Measurements from ENCODE around the gene RASAL2.
"Not testable (repeated sequence)": the region's sequence is repeated elsewhere in the genome, so short reads cannot be mapped to it uniquely, and the experiment has no call there.

Gene RASAL2

GRCh38 chr1:178071811-178072210 lies 22.1 kb upstream of the RASAL2 start:
- no peak for DNase-seq (ENCODE audit: low read depth)

- DNase-seq (ENCODE audit: low read depth): no peak
Observed at GRCh38 chr1:178072326-178072725, 21.6 kb upstream of the RASAL2 start.

GRCh38 chr1:178075333-178075732 lies 18.6 kb upstream of the RASAL2 start:
- DNase-seq (ENCODE audit: low read depth): no peak

DNA sequence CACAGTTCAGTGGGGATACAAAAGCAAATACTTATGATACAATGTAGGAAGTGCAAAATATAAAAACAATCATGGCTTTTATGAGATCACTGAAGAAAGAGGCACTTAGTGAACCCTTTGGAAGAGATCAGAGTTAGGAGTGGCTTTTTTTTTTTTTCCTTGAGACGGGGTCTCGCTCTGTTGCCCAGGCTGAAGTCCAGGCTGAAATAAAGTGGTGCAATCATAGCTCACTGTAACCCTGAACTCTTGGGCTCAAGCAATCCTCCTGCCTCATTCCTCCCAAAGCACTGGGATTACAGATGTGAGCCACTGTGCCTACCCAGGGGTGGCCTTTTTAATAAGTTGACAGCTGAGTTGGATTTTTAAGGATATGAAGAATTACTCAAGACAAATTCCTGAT lies 17.3 kb upstream of the RASAL2 start:
- no peak for DNase-seq (ENCODE audit: low read depth)

- DNase-seq (ENCODE audit: low read depth): no peak
Observed at GRCh38 chr1:178077917-178078316, 16.0 kb upstream of the RASAL2 start.

DNA sequence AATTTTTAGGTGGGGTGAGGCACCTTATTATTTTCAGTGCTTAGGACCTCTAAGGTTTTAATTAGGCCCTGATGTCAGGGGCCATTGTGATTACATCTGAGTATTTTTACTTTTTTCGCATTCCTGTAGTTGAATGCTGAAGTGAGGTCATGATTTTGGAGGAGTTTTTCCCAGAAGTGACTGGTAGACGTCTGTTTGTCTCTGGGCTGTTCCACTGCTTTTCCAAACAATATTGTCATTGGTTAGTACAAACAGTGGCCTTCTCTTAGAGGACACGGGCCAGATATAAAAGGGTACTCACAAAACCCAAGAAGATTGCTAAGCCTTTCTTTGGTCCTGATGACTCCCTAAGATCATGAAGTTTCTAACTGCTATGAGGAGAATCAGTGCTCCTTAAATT lies 7.6 kb upstream of the RASAL2 start:
- DNase-seq (ENCODE audit: low read depth): no peak

DNA sequence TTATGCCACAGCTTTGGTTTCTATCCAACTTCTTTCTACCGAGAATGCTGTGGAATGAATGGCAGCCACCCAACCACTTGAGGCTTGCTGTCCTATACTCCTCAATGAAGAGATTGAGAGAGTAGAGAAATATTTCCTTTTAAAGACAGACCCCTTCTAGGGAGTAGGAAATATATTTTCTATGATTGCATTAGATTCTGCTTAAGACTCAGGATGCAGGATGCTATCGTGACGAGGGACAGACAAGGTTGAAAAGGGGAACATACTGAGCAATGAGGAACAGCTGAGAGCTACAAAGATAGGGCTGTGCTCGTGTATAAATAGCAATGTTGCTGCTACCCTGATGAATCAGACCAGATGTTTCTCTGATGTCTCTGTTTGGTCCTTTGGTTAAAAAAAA lies 7.1 kb upstream of the RASAL2 start:
- peak; percentile 51 for DNase-seq (ENCODE audit: low read depth)

DNA sequence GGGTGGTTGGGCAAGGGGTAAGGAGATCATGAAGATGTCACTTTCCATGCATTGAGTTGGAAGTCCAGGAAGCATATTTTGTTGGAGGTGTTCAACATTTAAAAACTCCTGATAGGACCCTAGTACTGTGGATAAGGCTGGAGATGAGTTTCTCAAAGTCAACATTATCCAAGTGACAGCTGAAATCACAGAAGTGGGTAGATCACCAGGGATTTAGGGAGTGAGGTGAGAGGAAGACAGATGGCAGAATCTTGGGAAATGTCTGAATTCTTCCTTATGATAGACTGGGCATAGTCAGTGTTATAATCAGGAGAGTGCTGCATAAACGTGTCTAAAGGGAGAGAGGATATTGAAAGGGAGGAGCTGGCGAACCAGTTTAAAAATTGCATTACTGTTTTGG lies 5.3 kb upstream of the RASAL2 start:
- no peak for DNase-seq (ENCODE audit: low read depth)

- not testable (repeated sequence) for DNase-seq (ENCODE audit: low read depth)
Observed at GRCh38 chr1:178091454-178091853, 2.5 kb upstream of the RASAL2 start.

GRCh38 chr1:178091986-178092745 lies 1.7 kb upstream of the RASAL2 start:
- no peak for DNase-seq (ENCODE audit: low read depth)

- no peak for DNase-seq (ENCODE audit: low read depth)
Observed at GRCh38 chr1:178092878-178093493, 918 bp upstream of the RASAL2 start.

DNA sequence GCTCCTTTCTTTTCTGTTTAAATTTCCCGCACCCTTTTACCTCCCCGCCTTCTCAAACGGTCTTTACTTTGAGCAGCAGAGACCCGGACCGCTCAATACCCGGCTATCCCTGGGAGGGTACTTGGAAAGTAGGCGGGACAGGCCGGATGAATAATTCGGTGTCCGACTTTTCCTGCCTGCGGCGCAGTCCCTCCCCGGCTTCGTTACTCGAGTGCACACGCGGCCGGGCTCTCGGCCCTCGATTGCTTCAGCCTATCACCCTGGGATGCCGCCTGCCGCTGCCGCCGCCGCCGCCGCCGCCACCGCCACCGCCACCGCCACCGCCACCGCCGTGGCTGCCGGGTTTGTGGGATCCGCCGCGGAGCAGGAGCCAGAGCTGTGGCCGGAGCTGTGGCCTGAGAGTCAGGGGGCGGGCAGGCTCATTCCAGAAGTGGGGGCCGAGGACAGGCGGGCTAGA lies 382 bp upstream of the RASAL2 start:
- peak; percentile 92 for DNase-seq (ENCODE audit: low read depth)

- DNase-seq (ENCODE audit: low read depth): peak; percentile 36
Observed at GRCh38 chr1:178094739-178095645, 1.1 kb downstream of the RASAL2 start.

DNA sequence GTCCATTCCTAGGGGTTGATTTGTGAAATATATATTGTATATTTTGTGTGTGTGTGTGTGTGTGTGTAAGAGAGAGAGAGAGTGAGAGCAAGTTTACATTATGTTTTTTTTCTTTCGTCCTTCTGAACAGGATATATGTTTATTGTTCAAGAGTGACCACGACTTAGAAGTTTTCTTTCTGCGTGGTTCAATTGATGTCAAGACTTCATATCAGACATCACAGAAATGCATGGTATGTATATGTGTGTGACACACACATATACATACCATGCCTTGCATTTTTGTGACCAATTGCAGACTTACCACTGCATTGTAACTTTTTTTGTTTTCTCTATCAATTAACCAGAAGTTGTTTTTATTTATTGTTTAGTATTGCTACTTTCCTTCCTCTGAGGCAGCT lies 2.5 kb downstream of the RASAL2 start:
- DNase-seq (ENCODE audit: low read depth): no peak

GRCh38 chr1:178098262-178098661 lies 4.4 kb downstream of the RASAL2 start:
- no peak for DNase-seq (ENCODE audit: low read depth)

GRCh38 chr1:178101266-178101630 lies 7.3 kb downstream of the RASAL2 start:
- DNase-seq (ENCODE audit: low read depth): no peak

DNA sequence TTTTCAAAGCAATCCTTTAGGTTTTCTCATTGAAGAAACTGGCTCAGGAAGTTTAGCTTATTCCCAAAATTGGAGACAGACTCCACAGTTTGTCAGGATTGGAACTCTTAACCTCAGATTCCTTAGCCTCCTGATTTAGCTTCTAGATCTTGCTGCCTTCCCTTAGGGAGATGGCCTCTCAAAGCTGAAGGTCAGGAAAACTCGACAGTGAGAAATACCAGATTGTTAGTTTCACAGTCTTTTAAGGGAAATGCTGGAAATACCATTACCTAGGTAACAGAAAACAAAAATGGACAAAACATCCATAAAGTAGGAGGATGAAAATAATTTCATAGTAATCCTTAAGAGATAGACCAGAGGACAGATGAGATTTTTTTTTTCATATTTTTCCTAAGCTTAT lies 7.8 kb downstream of the RASAL2 start:
- DNase-seq (ENCODE audit: low read depth): no peak

GRCh38 chr1:178102218-178102617 lies 8.3 kb downstream of the RASAL2 start:
- DNase-seq (ENCODE audit: low read depth): no peak

- DNase-seq (ENCODE audit: low read depth): no peak
Observed at GRCh38 chr1:178107823-178108222, 13.9 kb downstream of the RASAL2 start.

GRCh38 chr1:178109348-178110143 lies 15.6 kb downstream of the RASAL2 start:
- no peak for DNase-seq (ENCODE audit: low read depth)

DNA sequence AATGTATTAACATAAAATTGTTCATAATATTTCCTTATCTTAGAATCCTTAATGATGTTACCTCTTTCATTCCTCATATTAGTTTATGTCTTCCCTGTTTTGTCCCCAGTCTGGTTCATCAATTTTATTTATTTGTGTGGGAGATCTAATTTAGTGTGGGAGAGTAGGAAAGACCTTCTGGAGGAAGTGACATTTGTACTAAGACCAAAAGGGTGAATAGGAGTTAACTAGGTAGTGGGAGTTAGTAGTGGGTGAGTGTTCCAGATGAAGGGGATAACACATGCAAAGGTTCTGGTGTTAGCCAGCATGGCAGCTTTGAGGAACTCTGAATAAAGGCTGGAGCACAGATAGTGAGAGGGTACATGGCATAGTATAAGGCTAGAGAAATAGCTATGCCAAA lies 21.4 kb downstream of the RASAL2 start:
- DNase-seq (ENCODE audit: low read depth): no peak

DNA sequence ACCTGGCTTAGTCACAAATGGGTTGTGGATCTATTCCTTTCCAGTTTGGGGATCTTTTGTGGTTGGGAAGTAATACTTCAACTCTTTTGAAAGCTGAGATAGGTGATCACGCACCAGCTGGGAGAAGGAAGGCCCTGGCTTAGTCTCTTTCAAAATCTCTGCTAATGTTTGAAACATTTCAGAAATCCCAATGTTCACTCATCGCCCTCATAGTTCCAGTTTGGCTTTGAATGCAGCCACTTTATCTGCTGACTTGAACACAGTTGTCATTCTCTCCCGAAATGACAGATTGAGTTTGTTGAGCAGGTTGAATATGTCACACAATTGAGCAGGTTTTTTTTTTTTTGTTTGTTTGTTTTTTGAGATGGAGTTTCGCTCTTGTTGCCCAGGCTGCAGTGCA lies 24.6 kb downstream of the RASAL2 start:
- DNase-seq (ENCODE audit: low read depth): no peak

Measured in GM04504 (cell line).